Measurements from ENCODE around the gene GRID1.

GRCh38 chr10:86255405-86256251 is 111.0 kb downstream of the GRID1 start:
- TF ChIP-seq POLR2A (IDR thresholded peaks at IDR 0.05; ENCODE audit: low read length) (no peak), GATA1 (IDR thresholded peaks at IDR 0.05; ENCODE audit: low read depth, low read length) (no peak)

Measured in erythroblast (primary cell).